GM08714 (cell line): ENCODE measurements around the gene PPP1R16B.

ENCODE experiments used
- H3K4me3 ChIP-seq: fragments of 200-500 bp; sonication (Bioruptor generic); 2 replicates; pipeline ENCODE4 v1.5.1; 2014; ENCODE audit warnings: mild to moderate bottlenecking, low read length, inconsistent platforms
- ZNF274 ChIP-seq: IDR thresholded peaks from 2 replicates; pipeline ENCODE4 v1.6.1; 2012; ENCODE audit warnings: mild to moderate bottlenecking, low read depth, low read length

PPP1R16B gene

GRCh38 chr20:38877483-38877882, 72.0 kb downstream of the PPP1R16B start:
- H3K4me3 ChIP-seq: no peak overlapping the region
- no peak for TF ChIP-seq ZNF274

GRCh38 chr20:38878866-38879265, 73.4 kb downstream of the PPP1R16B start:
- TF ChIP-seq ZNF274: no peak
- no peak overlapping the region for H3K4me3 ChIP-seq

GRCh38 chr20:38880952-38881735, 75.6 kb downstream of the PPP1R16B start:
- no peak overlapping the region for H3K4me3 ChIP-seq
- no peak for TF ChIP-seq ZNF274

GRCh38 chr20:38881806-38882440, 76.4 kb downstream of the PPP1R16B start:
- no peak overlapping the region for H3K4me3 ChIP-seq
- no peak for TF ChIP-seq ZNF274

GRCh38 chr20:38882600-38882999, 77.1 kb downstream of the PPP1R16B start:
- no peak for TF ChIP-seq ZNF274
- no peak overlapping the region for H3K4me3 ChIP-seq

GRCh38 chr20:38883081-38883980, 77.8 kb downstream of the PPP1R16B start:
- H3K4me3 ChIP-seq: no peak overlapping the region
- no peak for TF ChIP-seq ZNF274

GRCh38 chr20:38883981-38884733, 78.7 kb downstream of the PPP1R16B start:
- no peak for TF ChIP-seq ZNF274
- no peak overlapping the region for H3K4me3 ChIP-seq

GRCh38 chr20:38885357-38885756, 79.9 kb downstream of the PPP1R16B start:
- TF ChIP-seq ZNF274: no peak
- H3K4me3 ChIP-seq: no peak overlapping the region

- TF ChIP-seq ZNF274: no peak
- H3K4me3 ChIP-seq: no peak overlapping the region
Observed at GRCh38 chr20:38888059-38888831, 82.7 kb downstream of the PPP1R16B start.

- no peak for TF ChIP-seq ZNF274
- no peak overlapping the region for H3K4me3 ChIP-seq
Observed at GRCh38 chr20:38889050-38889449, 83.6 kb downstream of the PPP1R16B start.

GRCh38 chr20:38889792-38890496, 84.4 kb downstream of the PPP1R16B start:
- no peak overlapping the region for H3K4me3 ChIP-seq
- TF ChIP-seq ZNF274: no peak

- no peak for TF ChIP-seq ZNF274
- H3K4me3 ChIP-seq: no peak overlapping the region
Observed at GRCh38 chr20:38890497-38890818, 85.0 kb downstream of the PPP1R16B start.
